ENCODE results near the gene FADS3. TPM values are rescaled to one million over a fixed set of nuclear protein-coding genes. Genes with fewer than 3 reads are reported as not detected.

Gene FADS3
- total and polyA plus RNA-seq, 9 of the 15 experiments (the other 6 are each of a cell fraction or from before 2014, with no cell fraction given): 0.97 to 148 (median 92.7) TPM

DNA sequence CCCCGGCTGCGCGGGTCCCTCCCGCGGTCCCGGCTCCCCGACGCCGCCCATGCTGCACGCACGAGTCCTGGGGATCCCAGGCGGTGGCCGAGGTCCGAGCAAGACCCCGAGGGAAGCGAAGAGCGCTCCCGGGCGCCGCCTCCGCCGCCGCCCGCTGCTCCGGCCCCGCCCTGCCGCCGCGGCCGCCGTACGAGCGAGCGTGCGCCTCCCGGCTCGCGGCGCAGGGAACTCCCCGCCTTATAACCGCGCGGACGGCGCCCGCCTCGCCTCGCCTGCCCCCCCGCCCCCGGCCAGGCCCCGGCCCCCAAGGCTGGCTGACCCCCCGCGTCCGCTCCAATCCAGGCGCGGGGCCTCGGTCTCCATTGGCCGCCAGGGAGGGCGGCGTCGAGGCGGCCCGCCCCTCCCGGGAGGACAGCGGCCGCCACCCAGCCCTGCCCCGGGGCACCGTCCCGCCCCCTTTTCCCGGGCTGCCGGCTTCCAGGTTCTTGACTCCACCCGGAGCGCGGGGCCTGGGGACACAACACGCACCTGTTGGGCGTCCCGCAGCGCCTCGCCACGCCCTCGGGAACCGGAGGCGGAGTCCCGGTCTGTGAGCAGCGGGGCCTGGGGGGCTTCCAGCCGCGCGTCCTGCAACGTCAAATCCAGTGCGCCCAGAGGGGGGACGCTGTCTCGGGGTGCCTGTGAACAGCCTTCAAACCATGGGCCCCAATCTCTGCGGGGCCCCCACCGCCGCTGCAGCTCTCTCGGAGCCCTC lies at the start of gene FADS3 (continued):
- no peak for TF ChIP-seq MAFK (IDR thresholded peaks at IDR 0.05; ENCODE audit: low read length)
- TF ChIP-seq TOE1 (IDR thresholded peaks at IDR 0.05; ENCODE audit: borderline replicate concordance): no peak
- no peak for TF ChIP-seq TOE1 (CRISPR knock-in tag; IDR thresholded peaks at IDR 0.05; ENCODE audit: borderline replicate concordance, low read depth)
- TF ChIP-seq, protein P1, sequence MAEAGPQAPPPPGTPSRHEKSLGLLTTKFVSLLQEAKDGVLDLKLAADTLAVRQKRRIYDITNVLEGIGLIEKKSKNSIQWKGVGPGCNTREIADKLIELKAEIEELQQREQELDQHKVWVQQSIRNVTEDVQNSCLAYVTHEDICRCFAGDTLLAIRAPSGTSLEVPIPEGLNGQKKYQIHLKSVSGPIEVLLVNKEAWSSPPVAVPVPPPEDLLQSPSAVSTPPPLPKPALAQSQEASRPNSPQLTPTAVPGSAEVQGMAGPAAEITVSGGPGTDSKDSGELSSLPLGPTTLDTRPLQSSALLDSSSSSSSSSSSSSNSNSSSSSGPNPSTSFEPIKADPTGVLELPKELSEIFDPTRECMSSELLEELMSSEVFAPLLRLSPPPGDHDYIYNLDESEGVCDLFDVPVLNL (CRISPR knock-in tag; IDR thresholded peaks at IDR 0.05; ENCODE audit: low read depth): no peak
- no peak for TF ChIP-seq E4F1 (CRISPR knock-in tag; IDR thresholded peaks at IDR 0.05; ENCODE audit: borderline replicate concordance)
- TF ChIP-seq NCOA2 (IDR thresholded peaks at IDR 0.05; ENCODE audit: partially characterized antibody in 2 of 2): no peak
- no peak for TF ChIP-seq ZNF143 (CRISPR knock-in tag; IDR thresholded peaks at IDR 0.05)
- TF ChIP-seq ZNF324 (CRISPR knock-in tag; IDR thresholded peaks at IDR 0.05): no peak
- TF ChIP-seq SMAD4 (CRISPR knock-in tag; conservative IDR thresholded peaks at IDR 0.05): peak; percentile 11; the same call in 1 of the 2 replicates
- TF ChIP-seq CREM (IDR thresholded peaks at IDR 0.05; ENCODE audit: low read depth): peak; percentile 87
- TF ChIP-seq TARDBP (IDR thresholded peaks at IDR 0.05): peak; percentile 84
- no peak for TF ChIP-seq FOXK1 (CRISPR knock-in tag; IDR thresholded peaks at IDR 0.05; ENCODE audit: borderline replicate concordance)
- TF ChIP-seq HNRNPUL1 (IDR thresholded peaks at IDR 0.05; ENCODE audit: low read length): no peak
- 0 out of 2 replicates have a peak, but pooled peaks have one; percentile 45 for TF ChIP-seq L3MBTL2 (IDR thresholded peaks at IDR 0.05)
- TF ChIP-seq SMARCE1 (IDR thresholded peaks at IDR 0.05): no peak
- TF ChIP-seq SOX6 (IDR thresholded peaks at IDR 0.05): no peak

Data from K562 (cell line).